ENCODE data around the gene FAM83C.

Gene FAM83C

DNA sequence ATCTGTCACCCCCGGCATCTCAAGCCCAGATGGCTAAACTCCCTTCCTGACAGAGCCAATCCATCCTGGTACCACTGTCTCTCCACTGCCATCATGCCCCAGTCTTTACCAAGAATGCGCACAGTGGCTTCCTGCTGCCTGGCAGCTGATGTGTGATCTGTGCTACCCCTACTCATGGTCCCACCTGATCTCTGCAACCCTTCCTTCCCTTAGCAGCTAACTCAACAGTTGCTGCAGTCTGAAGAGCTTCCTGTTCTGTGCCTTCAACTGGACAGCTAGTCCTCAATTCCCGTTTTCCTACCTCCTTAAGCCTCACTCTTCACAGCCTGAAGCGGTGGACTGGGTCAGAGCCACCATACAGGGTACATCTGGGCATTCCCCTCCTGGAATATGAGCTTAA, 7.6 kb upstream of the FAM83C start:
- DNase-seq (ENCODE audit: low read depth), result no peak

DNA sequence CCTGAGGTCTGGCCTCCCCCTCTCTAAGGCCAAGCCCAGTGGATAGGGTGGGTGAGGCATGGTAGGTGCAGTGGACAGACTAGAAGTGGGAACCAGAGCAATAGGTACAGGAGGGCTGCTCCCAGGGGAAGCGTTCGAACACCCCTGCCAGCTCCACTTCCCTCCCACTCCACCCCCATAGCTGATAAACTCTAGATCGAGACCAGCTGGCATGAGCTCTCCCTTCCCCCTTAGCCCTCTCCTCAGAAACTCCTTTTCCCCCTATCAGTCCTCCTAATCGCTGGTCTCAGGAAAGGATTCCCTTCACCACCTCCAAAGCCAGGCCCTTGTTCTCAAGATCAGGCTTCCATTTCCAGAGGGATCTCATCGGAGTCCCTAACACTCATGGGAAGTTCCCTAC, 6.0 kb upstream of the FAM83C start:
- no peak for DNase-seq (ENCODE audit: low read depth)

DNA sequence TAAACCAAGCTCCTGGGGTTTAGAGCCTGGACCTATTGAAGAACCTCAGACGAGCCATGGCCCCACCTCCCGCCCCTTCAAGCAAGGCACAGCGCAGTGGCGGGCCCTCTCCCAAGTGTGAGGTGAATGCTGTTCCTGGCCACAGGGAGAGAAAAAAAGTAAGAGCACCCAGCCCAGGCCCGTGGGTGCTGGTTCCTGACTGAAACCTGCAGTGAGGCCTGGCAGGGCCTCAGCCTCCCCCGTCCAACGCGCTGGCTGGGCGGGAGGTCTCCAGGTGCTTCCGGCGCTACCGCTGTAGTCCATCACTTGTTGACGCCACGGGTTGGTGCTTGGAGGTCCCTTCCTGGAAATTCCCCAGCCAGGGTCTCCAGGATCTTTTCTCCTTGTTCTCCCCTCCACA, 5.5 kb upstream of the FAM83C start:
- DNase-seq (ENCODE audit: low read depth), result no peak

DNA sequence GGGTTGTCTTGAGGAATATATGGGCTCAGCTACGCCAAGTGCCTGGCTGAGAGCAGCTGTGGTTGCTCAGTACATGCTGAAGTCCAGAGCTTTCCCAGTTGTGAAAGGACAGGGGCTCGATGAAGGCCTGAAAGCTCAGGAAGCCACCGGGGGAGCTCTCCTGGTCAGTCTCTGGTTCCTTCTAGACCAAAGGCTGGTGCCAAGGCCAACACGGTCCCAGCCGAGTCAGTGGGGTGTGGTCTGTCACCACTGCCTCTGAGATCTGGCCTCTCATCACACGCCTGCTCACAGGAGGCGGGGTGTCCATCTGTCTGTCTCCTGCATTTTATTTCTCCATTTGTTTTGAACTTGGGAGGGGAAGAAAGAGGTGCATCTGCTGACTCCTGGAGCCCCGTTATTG, 4.9 kb upstream of the FAM83C start:
- no peak for DNase-seq (ENCODE audit: low read depth)

DNA sequence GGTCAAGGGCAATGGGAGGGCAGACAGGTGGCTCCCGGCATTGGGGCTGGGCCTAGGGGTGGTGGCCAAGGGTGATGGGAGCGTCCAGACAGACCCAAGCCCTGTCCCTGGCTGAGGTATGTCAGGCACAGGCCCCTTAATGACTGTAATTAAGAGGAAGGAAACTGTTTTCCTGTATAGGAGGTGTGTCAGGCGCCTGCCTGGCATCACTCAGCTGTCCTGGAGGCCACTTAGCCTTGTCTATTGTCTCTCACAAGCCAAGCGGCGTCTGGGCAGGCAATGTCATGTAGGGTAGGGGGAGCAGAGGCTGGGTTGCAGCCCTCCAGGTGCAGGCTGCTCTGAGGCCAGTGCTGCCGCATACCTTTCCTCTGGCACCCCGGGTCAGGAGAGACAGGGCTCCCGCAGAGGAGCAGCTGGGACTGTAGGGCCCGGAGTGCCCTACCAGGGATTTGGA, 3.9 kb upstream of the FAM83C start:
- no peak for DNase-seq (ENCODE audit: low read depth)

DNA sequence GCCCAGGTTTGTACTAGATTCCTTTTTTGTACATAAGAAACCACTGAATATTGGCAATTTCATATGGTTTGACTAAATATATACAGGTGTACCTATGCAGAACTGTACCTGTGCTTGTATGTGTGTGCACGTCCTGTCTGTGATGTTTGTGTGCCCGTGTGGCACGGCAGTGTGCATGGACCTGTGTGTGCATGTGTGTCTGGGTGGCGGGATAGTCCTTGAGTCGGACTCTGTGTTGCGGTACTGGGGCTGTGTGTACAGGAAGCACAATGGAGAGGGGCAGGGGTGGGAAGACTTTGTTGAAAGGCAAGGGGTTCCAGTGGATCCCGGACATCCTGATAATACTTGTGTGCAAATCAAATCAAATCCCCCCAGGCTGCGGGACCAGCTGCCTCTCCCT, 3.4 kb upstream of the FAM83C start:
- no peak for DNase-seq (ENCODE audit: low read depth)

DNA sequence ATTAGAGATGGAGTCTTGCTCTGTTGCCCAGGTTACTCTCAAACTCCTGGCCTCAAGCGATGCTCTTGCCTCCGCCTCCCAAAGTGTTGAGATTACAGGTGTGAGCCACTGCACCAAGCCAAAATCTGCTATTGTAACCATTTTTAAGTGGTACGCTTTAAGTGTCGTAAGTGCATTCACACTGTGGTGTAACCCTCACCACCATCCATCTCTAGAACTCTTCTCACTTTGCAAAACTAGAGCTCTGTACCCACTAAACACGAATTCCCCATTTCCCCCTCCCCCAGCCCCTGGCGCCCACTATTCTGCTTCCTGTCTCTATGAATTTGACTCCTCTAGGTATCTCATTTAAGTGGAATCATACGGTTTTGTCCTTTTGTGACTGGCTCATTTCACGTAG, 2.8 kb upstream of the FAM83C start:
- DNase-seq (ENCODE audit: low read depth), result no peak

DNA sequence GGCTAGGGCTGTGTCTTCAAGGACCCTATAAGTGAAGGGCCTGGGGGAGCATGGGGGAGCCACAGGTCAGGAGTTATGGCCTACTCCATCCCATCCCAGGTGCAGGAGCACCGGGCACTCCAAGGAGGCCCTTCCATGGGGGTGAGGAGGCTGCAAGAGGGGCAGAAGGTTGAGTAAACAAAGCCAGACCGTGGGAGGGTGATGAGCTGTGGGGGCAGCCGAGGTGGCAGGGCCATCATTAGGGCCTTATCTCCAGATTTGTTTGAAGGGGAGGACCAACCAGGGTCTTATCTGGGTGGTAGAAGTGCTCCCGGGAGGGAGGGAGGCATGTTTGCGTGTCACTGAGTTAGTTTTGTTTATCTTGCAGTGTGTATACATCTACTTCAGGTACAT, 2.1 kb upstream of the FAM83C start:
- no peak for DNase-seq (ENCODE audit: low read depth)

DNA sequence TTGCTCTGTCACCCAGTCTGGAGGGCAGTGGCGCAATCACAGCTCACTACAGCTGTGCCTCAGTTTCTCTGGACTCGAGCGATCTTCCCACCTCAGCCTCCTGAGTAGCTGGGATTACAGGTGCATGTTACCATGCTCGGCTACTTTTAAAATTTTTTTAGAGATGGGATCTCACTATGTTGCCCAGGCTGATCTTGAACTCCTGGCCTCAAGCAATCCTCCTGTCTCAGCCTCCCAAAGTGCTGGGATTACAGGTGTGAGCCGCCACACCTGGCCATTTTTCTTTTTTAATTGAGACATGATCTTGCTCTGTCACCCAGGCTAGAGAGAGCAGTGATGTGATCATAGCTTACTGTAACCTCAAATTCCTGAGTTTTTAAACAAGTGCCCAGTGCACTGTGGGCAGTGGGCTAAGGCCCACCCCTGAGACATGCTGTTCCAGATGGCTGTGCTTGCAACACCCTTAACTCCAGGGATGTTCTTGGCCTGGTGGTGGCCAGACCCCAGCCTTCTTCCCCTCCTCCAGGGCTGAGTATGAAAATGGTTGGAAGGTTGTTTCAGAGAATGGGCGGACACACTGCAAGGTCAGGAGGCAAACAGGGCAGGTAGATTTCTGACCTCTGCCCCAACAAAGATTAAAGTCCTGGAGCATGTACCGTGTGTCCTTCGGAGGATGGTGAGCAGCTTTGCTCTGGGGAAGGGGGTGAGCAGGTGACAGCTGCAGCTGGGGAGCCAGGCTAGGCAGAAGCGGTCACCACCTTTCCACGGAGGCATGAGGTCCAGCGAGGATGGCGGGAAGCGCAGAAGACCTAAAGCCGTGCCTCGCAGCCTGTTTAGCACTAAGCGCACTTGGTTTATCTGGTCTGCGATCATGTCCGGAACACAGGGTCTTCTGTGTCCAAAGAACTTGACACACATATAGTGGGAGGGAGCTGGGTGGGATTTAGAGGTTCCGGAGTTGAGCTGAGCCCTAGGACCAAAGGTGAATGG, 1.4 kb upstream of the FAM83C start:
- DNase-seq (ENCODE audit: low read depth), result no peak

DNA sequence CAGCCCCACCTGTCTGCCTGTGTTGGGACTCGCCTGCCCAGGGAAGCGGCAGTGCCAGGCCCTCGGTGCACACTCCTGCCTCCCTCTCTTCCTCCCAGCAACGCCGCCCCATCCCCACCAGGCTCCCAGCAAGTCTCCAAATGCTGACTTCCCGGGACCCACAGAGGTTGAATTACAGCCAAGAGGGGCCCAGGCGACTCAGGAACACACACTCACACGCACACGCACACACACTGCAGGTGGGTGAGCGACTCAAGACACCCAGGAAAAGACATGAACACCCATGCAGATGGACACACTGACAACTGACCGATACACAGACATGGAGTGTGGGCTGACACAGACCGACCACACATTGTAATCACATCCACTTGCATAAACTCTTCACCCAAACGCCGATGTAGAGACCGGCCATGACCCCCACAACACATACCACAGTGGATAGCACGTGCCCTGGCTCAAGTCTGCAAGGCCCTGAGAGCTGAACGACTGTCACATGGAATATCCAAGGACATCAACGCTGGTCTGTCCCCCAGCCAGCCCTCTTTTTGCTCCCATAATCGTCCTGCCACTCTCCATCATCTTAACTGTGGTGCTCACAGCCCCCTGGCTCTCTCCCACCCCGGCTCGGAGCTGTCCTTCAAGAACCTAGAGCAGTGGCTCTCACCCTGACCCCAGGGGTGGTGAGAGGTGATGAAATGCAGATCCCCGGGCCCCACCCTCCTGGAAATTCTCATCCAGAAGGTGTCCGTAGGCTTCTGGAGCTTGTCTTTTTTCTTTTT, 470 bp upstream of the FAM83C start:
- DNase-seq (ENCODE audit: low read depth), result no peak

DNA sequence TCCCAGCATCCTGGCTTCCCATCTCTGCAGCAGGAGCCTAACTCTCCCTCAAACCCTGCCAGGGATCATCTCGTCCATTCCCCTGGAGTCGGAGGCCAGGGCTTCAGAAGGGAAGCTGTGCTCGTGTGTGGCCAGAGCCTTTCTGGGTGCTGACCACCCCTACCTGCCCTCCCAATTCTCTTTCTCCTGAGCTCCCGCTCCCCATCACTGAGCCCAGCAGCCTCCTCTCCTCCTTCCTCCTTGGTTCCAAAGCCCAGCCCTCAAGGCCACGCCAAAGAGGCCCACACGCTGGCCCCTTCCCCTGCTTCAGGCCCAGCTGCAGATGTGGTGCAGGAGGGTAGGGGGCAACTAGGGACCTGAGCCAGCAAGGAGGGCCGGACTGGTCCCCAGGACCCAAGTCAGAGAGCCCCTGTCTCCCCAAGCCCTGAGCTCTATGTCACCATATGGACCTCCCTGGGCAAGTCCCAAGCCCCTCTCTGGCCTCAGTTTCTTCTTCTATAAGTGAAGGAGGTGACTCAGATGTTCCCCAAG, 1.3 kb downstream of the FAM83C start:
- no peak for DNase-seq (ENCODE audit: low read depth)

DNA sequence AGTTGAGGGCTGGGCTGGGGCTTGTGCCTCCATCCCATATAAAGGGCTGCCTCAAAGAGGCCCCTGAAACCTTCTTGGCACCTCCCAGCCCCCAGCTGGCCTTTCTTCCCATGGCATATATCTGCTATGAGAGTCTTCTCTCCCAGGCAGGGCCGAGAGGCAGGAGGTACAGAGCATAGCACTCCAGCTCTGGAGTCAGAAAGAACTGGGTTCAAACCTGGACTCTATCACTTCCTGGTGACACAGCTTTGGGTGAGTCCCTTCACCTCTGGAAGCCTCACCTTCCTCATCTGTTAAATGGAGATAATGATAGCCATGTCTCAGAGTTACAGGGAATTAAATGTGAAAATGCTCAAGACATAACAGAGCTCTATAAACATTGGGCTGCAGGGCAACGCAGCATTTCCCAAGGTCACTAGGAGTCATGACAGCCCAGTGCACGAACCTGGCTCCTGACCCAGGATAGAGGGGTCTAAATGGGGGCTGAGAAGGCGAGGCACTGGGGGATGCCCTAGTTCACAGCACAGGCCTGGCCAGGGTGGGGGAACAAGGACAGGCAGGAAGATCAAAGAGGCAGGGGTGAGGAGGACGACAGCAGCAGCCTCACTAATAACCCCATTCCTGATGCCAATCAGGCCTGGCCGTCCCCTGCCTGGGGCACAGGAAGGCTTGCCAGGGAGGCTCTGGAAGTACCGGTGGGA, 1.9 kb downstream of the FAM83C start:
- no peak for DNase-seq (ENCODE audit: low read depth)

DNA sequence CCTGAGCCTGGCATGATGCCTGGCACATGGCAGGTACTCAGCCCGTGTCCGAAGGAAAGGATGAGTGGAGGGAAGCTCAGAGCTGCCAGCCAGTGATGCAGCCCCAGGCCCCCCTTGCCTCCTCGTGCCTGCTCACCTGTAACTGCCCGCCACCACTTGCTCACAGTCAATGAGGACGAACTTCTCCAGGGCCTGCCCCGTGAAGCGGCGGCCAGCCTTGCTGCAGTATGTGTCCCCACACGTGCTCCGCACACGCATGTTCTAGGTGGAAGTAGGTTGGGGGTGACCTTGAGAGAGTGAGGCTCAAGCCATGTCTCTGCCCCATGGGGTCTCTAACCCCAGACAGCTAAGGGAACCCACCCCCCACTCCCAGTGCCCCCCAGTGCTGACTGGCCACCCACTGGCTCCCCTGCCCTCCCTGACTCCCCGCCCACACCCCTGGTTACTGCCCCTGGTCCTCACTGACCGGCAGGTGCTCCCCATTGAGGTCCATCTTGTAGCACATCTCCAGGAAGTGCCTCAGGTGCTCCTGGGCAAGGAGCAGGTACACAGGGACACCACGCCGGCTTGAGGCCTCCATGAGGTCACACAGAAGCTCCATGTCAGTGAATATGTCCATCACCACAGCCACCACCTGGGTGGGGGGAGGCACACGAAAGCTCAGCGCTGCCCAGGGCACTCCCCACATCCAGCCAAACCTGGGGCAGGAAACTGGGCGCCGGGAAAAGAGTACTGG, 3.7 kb downstream of the FAM83C start:
- DNase-seq (ENCODE audit: low read depth), result no peak

DNA sequence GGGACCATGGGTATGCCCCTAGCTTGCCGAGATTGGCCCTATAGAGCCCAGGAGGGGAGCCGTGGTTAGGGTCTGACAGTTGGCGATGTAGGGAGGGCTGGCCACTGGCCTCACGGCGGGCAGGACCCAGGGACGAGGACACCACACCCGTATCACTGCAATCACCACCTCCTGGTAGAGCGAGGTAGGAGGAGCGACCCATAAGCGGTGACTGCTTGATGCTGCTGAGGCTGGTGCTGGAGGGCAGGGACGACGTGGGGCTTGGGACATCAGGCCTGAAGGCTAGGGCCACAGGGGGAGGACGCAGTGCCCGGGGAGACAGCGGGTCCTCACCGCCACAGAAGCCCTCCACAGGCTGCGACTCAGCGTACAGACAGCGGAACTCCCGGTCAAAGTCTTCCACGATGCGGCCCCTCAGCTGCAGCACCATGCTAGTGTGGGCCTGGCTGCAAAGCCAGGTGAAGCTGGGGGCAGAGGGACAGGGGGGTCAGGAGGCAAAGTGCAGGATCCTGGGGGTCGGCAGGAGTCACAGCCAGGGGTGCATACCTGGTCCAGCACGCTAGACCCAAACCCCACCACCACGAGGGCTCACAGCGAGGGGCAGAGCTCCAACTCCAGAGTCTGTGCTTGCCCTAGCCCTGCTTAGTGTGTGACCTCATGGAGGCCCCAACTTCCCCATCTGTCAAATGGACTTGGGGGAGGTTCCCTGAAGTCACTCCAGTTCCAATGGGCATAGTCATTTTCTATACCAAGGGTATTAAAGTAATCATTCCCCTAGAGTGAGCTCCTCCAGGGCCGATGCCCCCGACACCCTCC, 4.5 kb downstream of the FAM83C start:
- no peak for DNase-seq (ENCODE audit: low read depth)

DNA sequence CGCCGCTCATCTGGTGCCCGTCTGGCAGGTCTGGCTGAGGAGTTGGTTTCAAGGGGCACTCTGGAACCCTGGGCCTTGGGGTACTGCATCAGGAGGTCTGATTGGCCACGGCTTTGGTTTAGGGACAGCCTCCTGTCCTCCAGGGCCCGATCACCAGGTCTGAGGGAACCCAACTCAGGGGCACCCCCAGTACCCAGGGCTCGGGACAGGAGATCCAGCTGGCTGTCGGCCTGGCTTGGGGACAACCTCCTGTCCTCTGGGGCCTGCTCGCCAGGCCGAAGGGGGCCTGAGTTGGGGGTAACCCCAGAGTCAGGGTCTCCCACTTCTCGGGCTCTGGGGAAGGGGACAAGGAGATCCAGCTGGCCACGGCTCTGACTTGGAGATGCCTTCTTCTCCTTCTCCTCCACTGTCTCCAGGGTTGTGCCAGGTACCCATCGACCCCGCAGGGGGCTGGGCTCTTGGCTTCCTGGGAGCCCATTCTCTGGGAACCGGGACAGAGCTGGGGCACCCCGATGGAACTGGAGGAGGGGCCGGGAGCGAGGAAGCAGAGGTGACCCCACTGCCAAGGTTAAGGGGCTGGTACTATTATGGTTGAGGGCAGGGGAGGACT, 5.2 kb downstream of the FAM83C start:
- DNase-seq (ENCODE audit: low read depth), result no peak

DNA sequence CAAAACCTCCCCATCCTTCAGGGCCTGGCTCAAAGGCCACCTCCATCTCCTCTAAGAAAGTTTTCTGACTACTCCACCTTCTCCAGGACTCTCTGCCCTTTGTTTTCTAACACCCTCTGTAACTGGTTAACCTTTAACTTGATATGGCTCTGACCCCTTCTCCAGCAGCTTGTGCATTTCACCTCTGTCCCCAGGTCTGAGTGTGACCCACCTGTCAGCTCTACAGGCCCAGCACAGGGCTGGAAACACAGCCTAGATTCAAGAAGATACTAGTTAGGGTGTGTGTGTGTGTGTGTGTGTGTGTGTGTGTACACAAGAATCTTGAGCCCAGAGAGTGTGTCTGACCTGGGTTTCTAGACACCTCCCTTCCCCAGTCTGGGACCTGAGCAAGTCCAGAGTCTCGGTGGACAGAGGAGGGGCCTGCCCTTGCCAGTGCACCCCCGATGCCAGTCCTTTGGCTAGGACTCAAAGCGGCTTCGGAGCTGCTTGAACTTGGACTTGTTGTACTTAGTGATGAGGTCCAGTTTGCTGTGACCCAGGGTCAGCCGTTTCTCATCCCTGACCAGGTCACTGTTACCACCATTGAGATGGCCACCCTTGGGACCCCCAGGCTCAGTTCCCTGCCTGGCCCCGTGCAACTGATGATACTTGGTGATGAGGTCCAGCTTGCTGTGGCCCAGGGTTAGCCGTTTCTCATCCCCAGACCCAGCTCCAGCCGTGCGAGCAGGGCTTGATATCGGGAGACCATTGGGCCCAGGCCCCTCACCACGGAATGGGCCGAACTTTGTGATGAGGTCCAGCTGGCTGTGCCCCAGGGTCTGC, 5.9 kb downstream of the FAM83C start:
- no peak for DNase-seq (ENCODE audit: low read depth)

DNA sequence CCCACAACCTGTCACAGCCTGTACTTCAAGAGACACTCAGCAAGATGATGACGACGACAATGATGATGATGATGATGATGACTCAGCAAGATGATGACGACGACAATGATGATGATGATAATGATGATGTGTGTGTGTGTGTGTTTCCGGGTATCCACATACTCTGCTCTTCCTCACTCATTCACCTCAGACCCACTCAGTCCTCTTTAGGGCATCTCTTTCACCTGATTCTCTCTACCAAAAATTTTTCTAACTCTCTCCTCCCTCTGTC, 6.5 kb downstream of the FAM83C start:
- DNase-seq (ENCODE audit: low read depth), result no peak

DNA sequence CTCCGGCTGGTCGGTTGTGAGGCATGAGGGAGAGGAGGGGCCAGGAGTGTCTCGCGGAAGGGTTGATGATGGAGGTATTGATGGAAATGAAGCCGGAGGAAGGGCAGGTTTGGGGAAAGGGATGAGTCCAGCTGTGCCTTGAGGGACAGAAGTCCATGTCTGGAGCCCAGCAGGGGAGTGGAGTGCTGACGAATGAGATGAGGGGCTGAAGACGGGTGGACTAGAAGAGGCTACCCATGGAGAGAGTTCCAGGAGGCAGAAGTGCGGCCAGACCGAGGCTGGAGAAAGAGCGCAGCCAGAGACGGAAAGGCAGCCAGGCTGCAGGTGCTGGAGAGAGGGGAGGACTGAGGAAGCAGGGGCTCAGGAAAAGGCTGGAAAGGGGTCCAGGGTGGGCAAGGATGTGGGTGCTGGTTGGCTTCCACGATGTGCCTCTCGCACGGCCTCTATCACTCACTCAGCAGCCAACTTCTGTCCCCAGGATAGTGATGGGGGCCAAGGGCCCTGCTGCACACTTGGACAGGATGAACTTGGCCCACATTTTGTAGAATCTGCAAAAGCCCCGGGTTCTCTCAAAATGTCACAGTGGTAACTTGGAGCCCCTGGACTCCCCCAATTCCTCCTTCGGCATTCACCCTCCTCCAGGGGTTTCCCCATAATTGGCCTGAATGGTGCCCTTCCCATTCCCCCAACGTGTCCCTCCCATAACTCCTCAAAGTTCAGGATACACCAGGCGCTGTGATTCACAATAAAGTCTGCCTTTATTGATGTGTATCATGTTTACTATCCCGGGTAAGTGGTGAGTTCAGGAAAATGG, 7.0 kb downstream of the FAM83C start:
- DNase-seq (ENCODE audit: low read depth), result no peak
